ENCODE data around the gene GABRG1.

DNA sequence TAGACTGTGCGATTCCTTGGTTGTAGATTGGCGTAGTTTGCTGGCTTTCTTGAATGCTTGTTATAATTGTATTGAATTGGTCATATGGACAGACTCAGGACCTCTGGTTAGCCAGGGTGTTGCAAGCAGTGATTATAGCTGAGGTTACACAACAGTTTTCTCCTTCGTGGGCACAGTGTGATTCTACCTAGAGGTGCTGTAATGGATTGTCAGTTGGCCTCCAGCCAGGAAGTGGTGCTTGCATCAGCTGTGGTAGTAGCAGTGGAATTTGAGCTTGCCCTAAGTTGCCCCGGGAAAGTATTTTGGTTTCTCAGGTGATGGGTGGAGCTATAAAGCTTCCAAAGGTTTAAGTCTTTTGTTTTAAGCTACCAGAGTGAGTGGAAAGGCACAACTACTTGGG is 23.1 kb upstream of the GABRG1 start:
- no peak for TF ChIP-seq POLR2A (IDR thresholded peaks at IDR 0.05)
- TF ChIP-seq, protein P1, sequence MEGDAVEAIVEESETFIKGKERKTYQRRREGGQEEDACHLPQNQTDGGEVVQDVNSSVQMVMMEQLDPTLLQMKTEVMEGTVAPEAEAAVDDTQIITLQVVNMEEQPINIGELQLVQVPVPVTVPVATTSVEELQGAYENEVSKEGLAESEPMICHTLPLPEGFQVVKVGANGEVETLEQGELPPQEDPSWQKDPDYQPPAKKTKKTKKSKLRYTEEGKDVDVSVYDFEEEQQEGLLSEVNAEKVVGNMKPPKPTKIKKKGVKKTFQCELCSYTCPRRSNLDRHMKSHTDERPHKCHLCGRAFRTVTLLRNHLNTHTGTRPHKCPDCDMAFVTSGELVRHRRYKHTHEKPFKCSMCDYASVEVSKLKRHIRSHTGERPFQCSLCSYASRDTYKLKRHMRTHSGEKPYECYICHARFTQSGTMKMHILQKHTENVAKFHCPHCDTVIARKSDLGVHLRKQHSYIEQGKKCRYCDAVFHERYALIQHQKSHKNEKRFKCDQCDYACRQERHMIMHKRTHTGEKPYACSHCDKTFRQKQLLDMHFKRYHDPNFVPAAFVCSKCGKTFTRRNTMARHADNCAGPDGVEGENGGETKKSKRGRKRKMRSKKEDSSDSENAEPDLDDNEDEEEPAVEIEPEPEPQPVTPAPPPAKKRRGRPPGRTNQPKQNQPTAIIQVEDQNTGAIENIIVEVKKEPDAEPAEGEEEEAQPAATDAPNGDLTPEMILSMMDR (IDR thresholded peaks at IDR 0.05), result no peak

All from uterus (tissue), 2 donors.